OCI-LY1 (cell line): Measurements from ENCODE around the gene PPP1R10.

ENCODE experiments used
- H2AFZ ChIP-seq: fragments of 200-600 bp; sonication (generic), shearing (Covaris generic); 2 replicates; pipeline ENCODE4 v1.6.0; 2014; ENCODE audit warnings: antibody characterized with exemption, mild to moderate bottlenecking, low read length
- H3F3A ChIP-seq: fragments of 200-600 bp; sonication (generic), shearing (Covaris generic); 2 replicates; pipeline ENCODE4 v1.6.0; 2014; ENCODE audit warnings: mild to moderate bottlenecking, antibody characterized with exemption, low read length, moderate library complexity; ENCODE audit not compliant: insufficient read depth
- H3K27ac ChIP-seq: fragments of 200-600 bp; sonication (generic); 2 replicates; pipeline ENCODE4 v1.5.1; 2014; ENCODE audit warnings: low read length, mixed run types, mild to moderate bottlenecking, low read depth; ENCODE audit not compliant: poor library complexity, severe bottlenecking
- H3K27me3 ChIP-seq: fragments of 200-600 bp; sonication (generic); 2 replicates; pipeline ENCODE4 v1.6.0; 2014; ENCODE audit warnings: antibody characterized with exemption, mild to moderate bottlenecking, low read length, moderate library complexity; ENCODE audit not compliant: insufficient read depth
- H3K36me3 ChIP-seq: fragments of 200-600 bp; sonication (generic); 2 replicates; pipeline ENCODE4 v1.6.1; 2014; ENCODE audit warnings: mild to moderate bottlenecking, antibody characterized with exemption, low read length, moderate library complexity, mixed read lengths; ENCODE audit not compliant: insufficient read depth
- H3K4me1 ChIP-seq: fragments of 200-600 bp; sonication (generic); 2 replicates; pipeline ENCODE4 v1.5.1; 2014; ENCODE audit warnings: mild to moderate bottlenecking, low read length, moderate library complexity; ENCODE audit not compliant: insufficient read depth, severe bottlenecking
- H3K4me2 ChIP-seq: fragments of 200-600 bp; sonication (generic), shearing (Covaris generic); 2 replicates; pipeline ENCODE4 v1.6.1; 2014; ENCODE audit warnings: low read length
- H3K4me3 ChIP-seq: fragments of 200-600 bp; sonication (generic); 2 replicates; pipeline ENCODE4 v1.5.1; 2014; ENCODE audit warnings: low read length, low read depth, mild to moderate bottlenecking, mixed read lengths; ENCODE audit not compliant: poor library complexity, severe bottlenecking
- H3K79me2 ChIP-seq: fragments of 200-600 bp; shearing (Covaris generic); 2 replicates; pipeline ENCODE4 v1.6.1; 2016; ENCODE audit warnings: mixed run types, low read length, mixed read lengths; ENCODE audit not compliant: insufficient read depth
- H3K9ac ChIP-seq: fragments of 200-600 bp; sonication (generic), shearing (Covaris generic); 2 replicates; pipeline ENCODE4 v1.6.1; 2014; ENCODE audit warnings: mild to moderate bottlenecking, low read length, mixed read lengths
- H3K9me2 ChIP-seq: fragments of 200-600 bp; sonication (generic), shearing (Covaris generic); 2 replicates; pipeline ENCODE4 v1.6.1; 2014; ENCODE audit warnings: low read depth, mild to moderate bottlenecking, low read length, mixed read lengths
- H3K9me3 ChIP-seq: fragments of 200-600 bp; shearing (Covaris generic); 2 replicates; pipeline ENCODE4 v1.6.1; 2014; ENCODE audit warnings: low read length, mixed read lengths
- H4K20me1 ChIP-seq: fragments of 200-600 bp; sonication (generic), shearing (Covaris generic); 2 replicates; pipeline ENCODE4 v1.6.0; 2016; ENCODE audit warnings: mild to moderate bottlenecking, low read length; ENCODE audit not compliant: insufficient read depth
- EZH2 ChIP-seq: fragments of 200-600 bp; sonication (generic), shearing (Covaris generic); IDR thresholded peaks from 2 replicates; pipeline ENCODE4 v1.8.0; 2017; ENCODE audit warnings: borderline replicate concordance, mixed run types, mild to moderate bottlenecking, antibody characterized with exemption, low read length, moderate library complexity, mixed read lengths
- TF ChIP-seq, protein P1 (sequence below): fragments of 200-600 bp; sonication (generic), shearing (Covaris generic); IDR thresholded peaks from 2 replicates; pipeline ENCODE4 v1.5.1; 2017; ENCODE audit warnings: mild to moderate bottlenecking, antibody characterized with exemption, low read length, moderate library complexity, mixed read lengths

Gene PPP1R10

GRCh38 chr6:30651143-30651542, 34.1 kb upstream of the PPP1R10 start:
- peaks cover 11% of the 10 kb centered on the region for H3K4me1 ChIP-seq
- H3F3A ChIP-seq = no peaks in the 10 kb centered on the region
- H3K4me3 ChIP-seq = no peak overlapping the region
- no peak overlapping the region for H3K4me2 ChIP-seq
- H3K36me3 ChIP-seq = peaks cover 62% of the 10 kb centered on the region
- no peaks in the 10 kb centered on the region for H3K9me2 ChIP-seq
- peaks cover 7% of the 10 kb centered on the region; the same call in 1 of the 2 replicates for H3K79me2 ChIP-seq
- no peak overlapping the region for H3K9ac ChIP-seq
- no peaks in the 10 kb centered on the region for H3K27me3 ChIP-seq
- H3K27ac ChIP-seq = no peak overlapping the region
- no peaks in the 10 kb centered on the region for H3K9me3 ChIP-seq
- no peak overlapping the region for H2AFZ ChIP-seq
- no peaks in the 10 kb centered on the region for H4K20me1 ChIP-seq
- TF ChIP-seq EZH2 = no peak
- TF ChIP-seq, protein P1, sequence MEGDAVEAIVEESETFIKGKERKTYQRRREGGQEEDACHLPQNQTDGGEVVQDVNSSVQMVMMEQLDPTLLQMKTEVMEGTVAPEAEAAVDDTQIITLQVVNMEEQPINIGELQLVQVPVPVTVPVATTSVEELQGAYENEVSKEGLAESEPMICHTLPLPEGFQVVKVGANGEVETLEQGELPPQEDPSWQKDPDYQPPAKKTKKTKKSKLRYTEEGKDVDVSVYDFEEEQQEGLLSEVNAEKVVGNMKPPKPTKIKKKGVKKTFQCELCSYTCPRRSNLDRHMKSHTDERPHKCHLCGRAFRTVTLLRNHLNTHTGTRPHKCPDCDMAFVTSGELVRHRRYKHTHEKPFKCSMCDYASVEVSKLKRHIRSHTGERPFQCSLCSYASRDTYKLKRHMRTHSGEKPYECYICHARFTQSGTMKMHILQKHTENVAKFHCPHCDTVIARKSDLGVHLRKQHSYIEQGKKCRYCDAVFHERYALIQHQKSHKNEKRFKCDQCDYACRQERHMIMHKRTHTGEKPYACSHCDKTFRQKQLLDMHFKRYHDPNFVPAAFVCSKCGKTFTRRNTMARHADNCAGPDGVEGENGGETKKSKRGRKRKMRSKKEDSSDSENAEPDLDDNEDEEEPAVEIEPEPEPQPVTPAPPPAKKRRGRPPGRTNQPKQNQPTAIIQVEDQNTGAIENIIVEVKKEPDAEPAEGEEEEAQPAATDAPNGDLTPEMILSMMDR = no peak

GRCh38 chr6:30647242-30648116, 30.4 kb upstream of the PPP1R10 start:
- Histone ChIP-seq H3F3A (no peaks in the 10 kb centered on the region), H3K9me3 (no peaks in the 10 kb centered on the region), H3K4me2 (peak overlapping the region; percentile 69), H3K79me2 (peaks cover 7% of the 10 kb centered on the region; the same call in 1 of the 2 replicates), H3K9me2 (no peaks in the 10 kb centered on the region), H3K27me3 (no peaks in the 10 kb centered on the region), H3K4me3 (peak overlapping the region; percentile 88), H3K27ac (peak overlapping the region; percentile 63), H3K36me3 (peaks cover 26% of the 10 kb centered on the region), H3K4me1 (peaks cover 18% of the 10 kb centered on the region), H4K20me1 (no peaks in the 10 kb centered on the region), H2AFZ (no peak overlapping the region), H3K9ac (peak overlapping the region; percentile 91)
- TF ChIP-seq EZH2 = no peak
- TF ChIP-seq, protein P1 = no peak

DNA sequence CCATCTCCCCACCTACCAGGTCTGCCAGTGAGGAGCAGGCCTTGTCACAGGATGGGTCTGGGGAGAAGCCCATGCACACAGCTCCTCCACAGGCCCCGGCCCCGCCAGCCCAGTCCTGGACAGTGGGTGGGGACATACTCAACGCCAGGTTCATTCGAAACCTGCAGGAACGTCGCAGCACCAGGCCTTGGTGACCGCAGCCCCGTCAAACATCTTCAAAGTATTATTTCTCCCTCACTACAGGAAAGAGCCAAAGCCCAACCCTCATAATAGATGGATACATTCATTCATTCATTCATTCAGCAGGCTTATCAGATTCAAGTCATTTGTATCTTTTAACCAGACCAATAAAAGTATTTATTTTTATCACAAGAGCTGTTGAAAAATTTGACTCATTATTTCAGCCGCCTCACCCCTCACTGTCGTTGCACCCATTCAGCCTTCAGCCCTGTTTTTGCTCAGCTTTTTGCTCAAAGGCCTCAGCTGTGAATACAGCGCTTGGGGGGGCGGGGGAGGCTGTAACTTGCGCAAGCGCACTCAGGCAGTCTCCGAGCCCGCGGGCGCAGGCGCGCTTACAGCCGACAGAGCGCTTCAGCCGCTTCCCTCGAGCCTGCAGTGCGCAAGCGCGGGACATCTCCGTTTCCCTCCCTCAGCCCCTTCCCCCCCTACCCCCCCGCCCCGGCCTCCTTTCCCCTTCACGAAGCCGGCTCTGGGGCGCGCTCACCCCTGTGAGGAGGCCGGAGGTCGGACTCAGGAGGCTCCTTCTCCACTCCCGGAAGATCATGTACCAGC, 29.6 kb upstream of the PPP1R10 start, which contains the start of gene C6orf136:
TSS of gene C6orf136 (plus strand) at position 684 of the 792 bp plus-strand sequence. CDS start at position 783, 99 bp downstream.
- peak within 1 kb of the TSS; percentile 91 for H3K9ac ChIP-seq
- H3K27ac ChIP-seq = peak within 1 kb of the TSS; percentile 63
- H3K27me3 ChIP-seq = no peaks in the 10 kb centered on the region
- peak within 1 kb of the TSS; percentile 88 for H3K4me3 ChIP-seq
- H3K79me2 ChIP-seq = peaks cover 7% of the 10 kb centered on the region; the same call in 1 of the 2 replicates
- no peaks in the 10 kb centered on the region for H3K9me2 ChIP-seq
- peaks cover 18% of the 10 kb centered on the region for H3K36me3 ChIP-seq
- H3K9me3 ChIP-seq = no peaks in the 10 kb centered on the region
- TF ChIP-seq EZH2 = no peak
- TF ChIP-seq, protein P1 = no peak
- no peaks in the 10 kb centered on the region for H4K20me1 ChIP-seq
- H3K4me1 ChIP-seq = peaks cover 18% of the 10 kb centered on the region
- H3F3A ChIP-seq = no peaks in the 10 kb centered on the region
- H3K4me2 ChIP-seq = peak within 1 kb of the TSS; percentile 74
- no peak within 1 kb of the TSS for H2AFZ ChIP-seq
